Astrocyte (in vitro differentiated cells and primary cell): ENCODE results near the gene NINL. TPM values are rescaled to one million over a fixed set of nuclear protein-coding genes. Genes with fewer than 3 reads are reported as not detected.

Source experiments
- DNase-seq: peaks from one replicate; pipeline ENCODE4 v3.0.0-alpha.2; 2010; ENCODE audit warnings: low read depth
- FAIRE-seq: peaks from 2 replicates; lab custom pipeline; 2011; peaks lifted over from hg19 to GRCh38; lab: Jason Lieb, UNC
- H2AFZ ChIP-seq: 2 replicates; pipeline ENCODE4 v1.6.0; 2012; ENCODE audit warnings: low read depth, low read length, inconsistent platforms
- H3K27ac ChIP-seq: 2 replicates; pipeline ENCODE4 v1.5.1; 2011; ENCODE audit warnings: low read depth, low read length, inconsistent platforms
- H3K27me3 ChIP-seq: 2 replicates; pipeline ENCODE4 v1.6.0; 2011; ENCODE audit warnings: low read length, inconsistent platforms; ENCODE audit not compliant: insufficient read depth
- H3K36me3 ChIP-seq: 2 replicates; pipeline ENCODE4 v1.5.1; 2011; ENCODE audit warnings: low read length, inconsistent platforms; ENCODE audit not compliant: insufficient read depth
- H3K4me1 ChIP-seq: 2 replicates; pipeline ENCODE4 v1.5.1; 2011; ENCODE audit warnings: low read length, inconsistent platforms; ENCODE audit not compliant: insufficient read depth
- H3K4me2 ChIP-seq: 2 replicates; pipeline ENCODE4 v1.6.0; 2012; ENCODE audit warnings: low read length, inconsistent platforms
- H3K4me3 ChIP-seq: 2 replicates; pipeline ENCODE4 v1.5.1; 2011; ENCODE audit warnings: low read depth, mild to moderate bottlenecking, low read length, inconsistent platforms; ENCODE audit not compliant: insufficient read depth
- H3K79me2 ChIP-seq: 2 replicates; pipeline ENCODE4 v1.6.0; 2012; ENCODE audit warnings: mild to moderate bottlenecking, low read length, inconsistent platforms; ENCODE audit not compliant: insufficient read depth
- H3K9ac ChIP-seq: 2 replicates; pipeline ENCODE4 v1.6.0; 2012; ENCODE audit warnings: mild to moderate bottlenecking, low read length, inconsistent platforms
- H3K9me3 ChIP-seq: 2 replicates; pipeline ENCODE4 v1.5.1; 2012; ENCODE audit warnings: low read depth, mild to moderate bottlenecking, low read length, inconsistent platforms; ENCODE audit not compliant: insufficient read depth
- H4K20me1 ChIP-seq: 2 replicates; pipeline ENCODE4 v1.6.0; 2012; ENCODE audit warnings: low read length, inconsistent platforms; ENCODE audit not compliant: insufficient read depth
- H3K27ac Mint-ChIP-seq: one replicate; pipeline ENCODE4 v1.8.0; 2021; ENCODE audit warnings: mild to moderate bottlenecking, mixed read lengths; ENCODE audit not compliant: unreplicated experiment
- H3K27me3 Mint-ChIP-seq: one replicate; pipeline ENCODE4 v1.8.0; 2021; ENCODE audit warnings: low read depth, mixed read lengths; ENCODE audit not compliant: unreplicated experiment
- H3K36me3 Mint-ChIP-seq: one replicate; pipeline ENCODE4 v1.8.0; 2021; ENCODE audit warnings: low read depth, mixed read lengths; ENCODE audit not compliant: unreplicated experiment
- H3K4me1 Mint-ChIP-seq: one replicate; pipeline ENCODE4 v1.8.0; 2021; ENCODE audit warnings: low read depth, mixed read lengths; ENCODE audit not compliant: unreplicated experiment
- H3K4me3 Mint-ChIP-seq: one replicate; pipeline ENCODE4 v1.8.0; 2021; ENCODE audit warnings: mild to moderate bottlenecking, moderate library complexity, mixed read lengths; ENCODE audit not compliant: unreplicated experiment
- H3K9me3 Mint-ChIP-seq: one replicate; pipeline ENCODE4 v1.8.0; 2021; ENCODE audit warnings: mild to moderate bottlenecking, mixed read lengths; ENCODE audit not compliant: unreplicated experiment
- CTCF ChIP-seq: IDR thresholded peaks from 2 replicates; pipeline ENCODE4 v1.5.1; 2011; ENCODE audit warnings: low read depth, mild to moderate bottlenecking, inconsistent platforms, low read length, moderate library complexity; ENCODE audit not compliant: insufficient read depth
- EZH2 ChIP-seq: IDR thresholded peaks from 2 replicates; pipeline ENCODE4 v1.6.1; 2012; ENCODE audit warnings: mild to moderate bottlenecking, low read length, inconsistent platforms; ENCODE audit not compliant: insufficient read depth
- total RNA-seq: library from RNA; stranded (reverse); gene quantifications from 2 replicates; pipeline ENCODE4 v1.2.1, GENCODE V29; 2021

NINL gene
- total RNA-seq, 1 donor from 2014 or later: 10.2 TPM

- Mint-ChIP-seq H3K27me3 (no peaks in the 10 kb centered on the region), H3K9me3 (peaks cover 6% of the 10 kb centered on the region), H3K4me3 (no peak overlapping the region), H3K27ac (no peak overlapping the region), H3K4me1 (peaks cover 11% of the 10 kb centered on the region), H3K36me3 (peaks cover 6% of the 10 kb centered on the region)
- FAIRE-seq (no peak), DNase-seq (no peak)
- Histone ChIP-seq H3K4me2 (peak overlapping the region; percentile 84), H3K36me3 (no peaks in the 10 kb centered on the region), H2AFZ (no peak overlapping the region), H3K4me1 (peaks cover 10% of the 10 kb centered on the region), H3K4me3 (no peak overlapping the region), H3K27me3 (no peaks in the 10 kb centered on the region), H3K27ac (no peak overlapping the region), H3K9ac (no peak overlapping the region), H3K79me2 (peaks cover 25% of the 10 kb centered on the region), H4K20me1 (peaks cover 37% of the 10 kb centered on the region), H3K9me3 (no peaks in the 10 kb centered on the region)
- TF ChIP-seq CTCF (no peak), EZH2 (no peak)
Observed at GRCh38 chr20:25532015-25532751, 53.1 kb downstream of the NINL start.

DNA sequence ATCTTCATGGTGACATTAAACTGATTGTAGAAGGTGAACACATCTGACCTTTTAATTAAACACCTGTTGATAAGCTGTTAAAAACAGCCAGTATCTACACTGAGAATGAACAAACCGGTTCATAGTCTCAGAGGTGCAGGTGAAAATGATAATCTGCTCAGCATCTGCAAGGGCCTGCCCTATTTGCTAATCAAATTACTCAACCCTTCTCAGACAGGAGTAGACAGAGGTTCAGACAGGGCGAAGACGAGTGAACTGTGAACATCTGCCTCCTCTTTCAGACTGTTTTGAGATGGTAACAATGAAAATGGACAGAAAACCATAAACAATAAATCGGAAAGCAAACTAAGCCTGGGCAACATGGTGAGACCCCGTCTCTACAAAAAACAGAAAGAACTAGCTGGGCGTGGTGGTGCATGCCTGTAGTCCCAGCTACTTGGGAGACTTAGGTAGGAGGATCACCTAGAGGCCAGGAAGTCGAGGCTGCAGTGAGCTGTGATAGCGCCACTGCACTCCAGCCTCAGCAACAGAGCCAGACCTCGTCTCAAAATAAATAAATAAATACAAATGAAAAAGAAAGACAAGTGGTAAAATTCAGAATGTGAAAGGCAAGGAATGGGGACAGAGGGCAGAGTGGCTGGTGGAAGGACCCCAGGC, 55.9 kb downstream of the NINL start:
- Histone ChIP-seq H2AFZ (no peak overlapping the region), H3K4me3 (no peak overlapping the region), H3K36me3 (no peaks in the 10 kb centered on the region), H3K9ac (no peak overlapping the region), H4K20me1 (peaks cover 47% of the 10 kb centered on the region), H3K4me1 (peaks cover 33% of the 10 kb centered on the region), H3K9me3 (no peaks in the 10 kb centered on the region), H3K79me2 (peaks cover 25% of the 10 kb centered on the region), H3K27me3 (no peaks in the 10 kb centered on the region), H3K4me2 (no peak overlapping the region), H3K27ac (no peak overlapping the region)
- no peak for TF ChIP-seq EZH2
- TF ChIP-seq CTCF: no peak
- Mint-ChIP-seq H3K9me3 (peaks cover 6% of the 10 kb centered on the region), H3K4me1 (peaks cover 30% of the 10 kb centered on the region), H3K27me3 (no peaks in the 10 kb centered on the region), H3K4me3 (no peak overlapping the region), H3K27ac (no peak overlapping the region), H3K36me3 (peaks cover 6% of the 10 kb centered on the region)
- DNase-seq (no peak), FAIRE-seq (no peak)

DNA sequence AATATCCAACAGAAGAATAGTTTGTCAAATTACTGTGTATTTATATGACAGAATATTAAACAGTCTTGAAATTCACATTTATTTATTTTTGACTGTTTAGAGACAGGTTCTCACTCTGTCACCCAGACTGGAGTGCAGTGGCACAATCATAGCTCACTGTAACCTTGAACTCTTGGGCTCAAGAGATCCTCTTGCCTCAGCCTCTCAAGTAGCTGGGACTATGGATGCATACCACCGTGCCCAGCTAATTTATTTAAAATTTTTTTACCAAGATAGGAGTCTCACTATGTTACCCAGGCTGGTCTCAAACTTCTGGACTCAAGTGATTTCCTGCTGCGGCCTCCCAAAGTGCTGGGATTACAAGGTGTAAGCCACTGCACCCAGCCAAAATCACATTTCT, 57.4 kb downstream of the NINL start:
- Mint-ChIP-seq H3K27ac (no peak overlapping the region), H3K27me3 (no peaks in the 10 kb centered on the region), H3K36me3 (peaks cover 6% of the 10 kb centered on the region), H3K4me1 (peaks cover 25% of the 10 kb centered on the region), H3K4me3 (no peak overlapping the region), H3K9me3 (peaks cover 6% of the 10 kb centered on the region)
- no peak for FAIRE-seq
- H3K79me2 ChIP-seq: peaks cover 20% of the 10 kb centered on the region
- no peak for TF ChIP-seq EZH2
- H3K27me3 ChIP-seq: no peaks in the 10 kb centered on the region
- peaks cover 37% of the 10 kb centered on the region for H4K20me1 ChIP-seq
- H3K9ac ChIP-seq: no peak overlapping the region
- no peak overlapping the region for H2AFZ ChIP-seq
- no peaks in the 10 kb centered on the region for H3K36me3 ChIP-seq
- H3K4me3 ChIP-seq: no peak overlapping the region
- DNase-seq: no peak
- H3K27ac ChIP-seq: no peak overlapping the region
- peaks cover 27% of the 10 kb centered on the region for H3K4me1 ChIP-seq
- H3K9me3 ChIP-seq: no peaks in the 10 kb centered on the region
- H3K4me2 ChIP-seq: no peak overlapping the region
